Glutamatergic neuron (in vitro differentiated cells): ENCODE results near the gene PDE2A. TPM values are rescaled to one million over a fixed set of nuclear protein-coding genes. Genes with fewer than 3 reads are reported as not detected.

Experiments used
- DNase-seq: peaks from one replicate; pipeline ENCODE4 v3.0.0; 2022
- H3K27ac Mint-ChIP-seq: one replicate; pipeline ENCODE4 v1.8.0; 2020; ENCODE audit warnings: mild to moderate bottlenecking, mixed read lengths, inconsistent platforms; ENCODE audit not compliant: unreplicated experiment
- H3K27me3 Mint-ChIP-seq: one replicate; pipeline ENCODE4 v1.8.0; 2020; ENCODE audit warnings: mild to moderate bottlenecking, moderate library complexity, mixed read lengths, inconsistent platforms; ENCODE audit not compliant: unreplicated experiment
- H3K36me3 Mint-ChIP-seq: one replicate; pipeline ENCODE4 v1.8.0; 2020; ENCODE audit warnings: mild to moderate bottlenecking, mixed read lengths, inconsistent platforms; ENCODE audit not compliant: unreplicated experiment
- H3K4me1 Mint-ChIP-seq: one replicate; pipeline ENCODE4 v1.8.0; 2020; ENCODE audit warnings: mild to moderate bottlenecking, low read depth, mixed read lengths, inconsistent platforms; ENCODE audit not compliant: unreplicated experiment
- H3K4me3 Mint-ChIP-seq: one replicate; pipeline ENCODE4 v1.8.0; 2020; ENCODE audit warnings: mild to moderate bottlenecking, mixed read lengths, inconsistent platforms; ENCODE audit not compliant: unreplicated experiment
- H3K9me3 Mint-ChIP-seq: one replicate; pipeline ENCODE4 v1.8.0; 2020; ENCODE audit warnings: mild to moderate bottlenecking, moderate library complexity, mixed read lengths, inconsistent platforms; ENCODE audit not compliant: unreplicated experiment
- total RNA-seq: library from RNA; stranded (reverse); fragmentation: NEBNext Ultra II Directional; extraction: Animal tissue kit (Norgen Biotek cat#: 25700); gene quantifications from one replicate; pipeline ENCODE4 v1.2.1, GENCODE V29; 2021; ENCODE audit not compliant: unreplicated experiment
- TF ChIP-seq, protein P1 (sequence below): fragments of 200-600 bp; sonication (generic); IDR thresholded peaks from one replicate; pipeline ENCODE4 v1.5.0; 2021; ENCODE audit not compliant: partially characterized antibody, unreplicated experiment

PDE2A gene
- total RNA-seq, 1 donor from 2014 or later = 16.9 TPM

- Mint-ChIP-seq H3K4me3 (no peak overlapping the region), H3K27ac (no peak overlapping the region), H3K9me3 (peaks cover 2% of the 10 kb centered on the region), H3K4me1 (peaks cover 14% of the 10 kb centered on the region), H3K27me3 (peaks cover 16% of the 10 kb centered on the region), H3K36me3 (no peaks in the 10 kb centered on the region)
- no peak for DNase-seq
- TF ChIP-seq, protein P1, sequence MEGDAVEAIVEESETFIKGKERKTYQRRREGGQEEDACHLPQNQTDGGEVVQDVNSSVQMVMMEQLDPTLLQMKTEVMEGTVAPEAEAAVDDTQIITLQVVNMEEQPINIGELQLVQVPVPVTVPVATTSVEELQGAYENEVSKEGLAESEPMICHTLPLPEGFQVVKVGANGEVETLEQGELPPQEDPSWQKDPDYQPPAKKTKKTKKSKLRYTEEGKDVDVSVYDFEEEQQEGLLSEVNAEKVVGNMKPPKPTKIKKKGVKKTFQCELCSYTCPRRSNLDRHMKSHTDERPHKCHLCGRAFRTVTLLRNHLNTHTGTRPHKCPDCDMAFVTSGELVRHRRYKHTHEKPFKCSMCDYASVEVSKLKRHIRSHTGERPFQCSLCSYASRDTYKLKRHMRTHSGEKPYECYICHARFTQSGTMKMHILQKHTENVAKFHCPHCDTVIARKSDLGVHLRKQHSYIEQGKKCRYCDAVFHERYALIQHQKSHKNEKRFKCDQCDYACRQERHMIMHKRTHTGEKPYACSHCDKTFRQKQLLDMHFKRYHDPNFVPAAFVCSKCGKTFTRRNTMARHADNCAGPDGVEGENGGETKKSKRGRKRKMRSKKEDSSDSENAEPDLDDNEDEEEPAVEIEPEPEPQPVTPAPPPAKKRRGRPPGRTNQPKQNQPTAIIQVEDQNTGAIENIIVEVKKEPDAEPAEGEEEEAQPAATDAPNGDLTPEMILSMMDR = no peak
These were observed 31.5 kb upstream of the PDE2A start for GRCh38 chr11:72705442-72706365.

GRCh38 chr11:72704783-72705265 lies 30.6 kb upstream of the PDE2A start:
- Mint-ChIP-seq H3K9me3 (peaks cover 4% of the 10 kb centered on the region), H3K4me3 (no peak overlapping the region), H3K36me3 (no peaks in the 10 kb centered on the region), H3K4me1 (peaks cover 14% of the 10 kb centered on the region), H3K27me3 (peaks cover 16% of the 10 kb centered on the region), H3K27ac (no peak overlapping the region)
- no peak for DNase-seq
- TF ChIP-seq, protein P1 = no peak

DNA sequence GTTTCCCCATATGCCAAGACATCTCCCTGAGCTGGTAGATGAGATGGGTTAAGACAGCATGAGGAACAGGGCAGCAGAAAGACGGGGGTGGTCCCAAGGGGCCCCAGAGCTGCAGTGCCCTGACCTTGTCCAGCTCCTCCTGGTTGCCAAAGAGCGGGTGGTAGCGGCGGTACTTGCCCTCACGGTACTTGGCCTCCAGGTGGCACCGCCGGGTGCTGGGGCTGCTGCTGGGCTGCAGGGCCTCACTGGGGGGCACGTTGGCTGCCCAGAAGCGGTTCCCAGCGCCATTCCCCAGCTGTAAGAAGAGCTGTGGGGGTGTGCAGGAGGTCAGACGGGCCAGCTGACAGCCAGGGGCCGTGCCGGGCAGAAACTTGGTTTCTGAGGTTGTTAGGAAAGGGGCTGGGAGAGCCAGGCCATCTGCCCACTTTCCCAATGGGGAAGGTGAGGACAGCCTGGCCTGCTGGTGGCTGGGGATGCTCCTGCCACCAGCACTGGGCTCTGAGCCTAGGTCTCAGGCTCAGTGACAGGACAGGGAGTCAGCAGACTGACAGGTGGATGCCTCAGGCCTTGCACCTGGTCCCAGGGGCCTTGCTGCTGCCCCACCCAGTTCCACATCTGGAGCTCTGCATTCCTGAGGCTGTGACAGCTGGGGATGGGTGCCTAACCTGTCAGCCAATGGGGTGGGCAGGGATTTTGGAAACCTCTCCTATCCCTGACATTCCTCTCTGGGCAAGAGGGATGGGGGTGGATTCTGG lies 30.0 kb upstream of the PDE2A start:
- Mint-ChIP-seq H3K4me1 (peaks cover 14% of the 10 kb centered on the region), H3K27me3 (peaks cover 19% of the 10 kb centered on the region), H3K36me3 (no peaks in the 10 kb centered on the region), H3K27ac (no peak overlapping the region), H3K4me3 (no peak overlapping the region), H3K9me3 (peaks cover 4% of the 10 kb centered on the region)
- no peak for DNase-seq
- TF ChIP-seq, protein P1 = no peak

- H3K27me3 Mint-ChIP-seq = peaks cover 19% of the 10 kb centered on the region
- H3K36me3 Mint-ChIP-seq = no peaks in the 10 kb centered on the region
- H3K4me3 Mint-ChIP-seq = no peak overlapping the region
- peak; percentile 80 for DNase-seq
- peaks cover 4% of the 10 kb centered on the region for H3K9me3 Mint-ChIP-seq
- peaks cover 14% of the 10 kb centered on the region for H3K4me1 Mint-ChIP-seq
- TF ChIP-seq, protein P1 = no peak
- H3K27ac Mint-ChIP-seq = peak overlapping the region; percentile 64
These were observed 29.2 kb upstream of the PDE2A start for GRCh38 chr11:72703267-72704008.
